Omental fat pad (tissue), 4 donors: ENCODE data around the gene DDX27. TPM values are rescaled to one million over a fixed set of nuclear protein-coding genes. Genes with fewer than 3 reads are reported as not detected.

Source experiments
- ATAC-seq: fragments of 150-250 bp; one replicate; pipeline ENCODE4 v1.9.1; 2016; ENCODE audit warnings: mild to moderate bottlenecking, moderate library complexity; ENCODE audit not compliant: low FRiP score
- DNase-seq: peaks from one replicate; pipeline ENCODE4 v3.0.0-alpha.2; 2019; ENCODE audit warnings: low spot score
- CTCF ChIP-seq, 3 donors: fragments of 450-650 bp; IDR thresholded peaks; one replicate each; pipeline ENCODE4 v1.5.1; 2016 to 2017; ENCODE audit warnings: antibody characterized with exemption in 3 of 3, mild to moderate bottlenecking in 3 of 3, moderate library complexity in 2 of 3
- total RNA-seq, 4 donors: library from RNA; depleted of rRNA; stranded (reverse); fragments of >200 nt; gene quantifications; one replicate each; pipeline ENCODE4 v1.1.0, GENCODE V29; 2016

Gene DDX27
- total RNA-seq, 4 donors from 2014 or later = 23.6 to 36.3 (median 29.4) TPM

DNA sequence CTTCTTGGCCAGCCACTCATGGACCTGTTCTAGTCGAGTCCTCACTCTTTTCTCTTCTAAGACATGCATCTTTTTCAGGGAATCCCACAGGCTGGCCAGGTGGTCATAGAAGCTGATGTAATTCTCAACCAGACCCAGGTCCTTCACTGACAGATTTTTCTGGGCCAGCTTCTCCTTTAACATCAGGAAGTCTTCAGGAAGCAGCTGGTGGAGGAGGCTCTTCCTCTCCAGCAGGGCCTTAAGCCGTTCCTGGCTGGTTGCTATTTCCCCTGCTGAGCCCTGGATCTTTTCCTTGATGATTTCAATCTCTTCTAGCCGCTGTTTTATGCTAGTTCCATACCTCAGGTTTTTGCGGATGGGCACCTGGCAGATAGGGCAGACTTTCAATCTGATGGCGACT lies 28.6 kb downstream of the DDX27 start:
- ATAC-seq (no peak), DNase-seq (no peak)
- TF ChIP-seq CTCF (IDR thresholded peaks at IDR 0.05) = no peak

GRCh38 chr20:49248301-49248700 lies 29.1 kb downstream of the DDX27 start:
- no peak for ATAC-seq
- no peak for TF ChIP-seq CTCF (IDR thresholded peaks at IDR 0.05)
- DNase-seq = no peak

DNA sequence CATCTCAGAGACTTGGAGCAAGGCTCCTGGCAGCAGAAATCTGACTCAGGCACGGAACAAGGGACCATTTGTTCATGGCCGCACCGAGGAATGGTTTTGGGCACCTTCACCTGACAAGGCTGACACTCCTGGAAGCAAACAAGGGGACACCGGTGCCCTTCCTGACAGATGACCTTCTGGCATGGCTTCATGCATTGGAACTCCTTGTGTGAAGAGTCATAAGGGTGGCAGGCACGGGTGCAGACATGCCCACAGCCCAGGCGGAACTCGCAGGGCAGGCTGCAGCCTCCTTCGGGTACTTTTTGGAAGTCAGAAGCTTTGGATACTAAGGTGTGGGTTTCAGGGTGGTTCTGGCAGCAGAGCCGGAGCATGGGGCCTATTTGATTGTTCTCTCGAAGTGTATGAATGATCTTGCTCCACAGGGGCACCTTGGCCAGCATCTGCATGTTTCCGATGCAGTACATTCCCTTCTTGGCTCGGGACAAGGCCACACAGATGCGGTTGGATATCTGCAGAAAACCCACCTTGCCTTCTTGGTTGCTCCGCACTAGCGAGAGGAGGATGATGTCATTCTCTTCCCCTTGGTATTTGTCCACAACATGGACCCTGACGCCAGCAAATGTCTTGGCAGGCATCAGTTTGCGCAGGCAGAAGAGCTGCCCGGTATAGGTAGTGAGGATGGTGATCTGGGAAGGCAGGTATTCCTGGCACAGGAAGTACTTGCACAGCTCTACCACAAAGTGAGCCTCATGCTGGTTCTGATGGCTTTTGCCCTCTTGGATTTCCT lies 29.9 kb downstream of the DDX27 start:
- no peak for TF ChIP-seq CTCF (IDR thresholded peaks at IDR 0.05)
- DNase-seq (no peak), ATAC-seq (no peak)

- no peak for TF ChIP-seq CTCF (IDR thresholded peaks at IDR 0.05)
- no peak for DNase-seq
- ATAC-seq = no peak
Observed at GRCh38 chr20:49252556-49253350, 33.5 kb downstream of the DDX27 start.

DNA sequence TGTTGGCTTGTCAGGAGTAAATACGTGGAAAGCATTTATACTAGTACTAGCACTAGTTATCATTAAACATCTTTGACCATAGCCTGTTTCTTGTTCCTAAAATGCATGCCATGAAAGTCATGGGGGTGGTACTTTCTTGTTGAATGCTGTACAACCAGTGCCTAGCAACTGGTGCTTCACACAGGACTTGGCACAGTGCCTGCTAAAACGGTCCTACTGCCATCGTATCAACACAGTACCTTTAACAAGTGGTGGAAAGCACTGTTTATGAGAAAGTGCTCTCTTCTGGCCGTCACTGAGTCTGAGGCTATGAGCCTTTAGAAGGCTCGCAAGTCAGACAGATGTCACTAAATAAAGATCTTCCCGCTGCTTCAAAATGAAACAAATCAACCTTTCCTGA lies 37.0 kb downstream of the DDX27 start:
- ATAC-seq (no peak), DNase-seq (no peak)
- TF ChIP-seq CTCF (IDR thresholded peaks at IDR 0.05) = no peak

DNA sequence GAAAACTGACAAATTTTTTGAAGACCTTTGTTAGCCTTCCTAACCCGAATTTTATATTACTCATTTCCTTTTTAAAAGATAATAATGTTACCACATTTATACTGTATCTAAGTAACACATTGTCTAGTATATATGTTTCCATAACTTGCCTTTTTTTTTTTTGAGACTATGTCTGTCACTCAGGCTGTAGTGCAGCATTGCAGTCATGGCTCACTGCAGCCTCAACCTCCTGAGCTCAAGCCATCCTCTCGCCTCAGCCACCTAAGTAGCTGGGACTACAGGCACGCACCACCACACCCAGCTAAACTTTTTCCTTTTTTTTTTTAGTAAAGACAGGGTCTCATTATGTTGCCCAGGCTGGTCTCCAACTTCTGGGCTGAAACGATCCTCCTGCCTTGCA lies 40.1 kb downstream of the DDX27 start:
- no peak for ATAC-seq
- no peak for TF ChIP-seq CTCF (IDR thresholded peaks at IDR 0.05)
- no peak for DNase-seq
